Activated T-cell treated with anti-CD3 and anti-CD28 coated beads, Interleukin-2, amount 50 U/mL, for 72 hours (primary cell): ENCODE results near the gene HOGA1. TPM values are rescaled to one million over a fixed set of nuclear protein-coding genes. Genes with fewer than 3 reads are reported as not detected.
A peak's percentile ranks its signal among the peaks of the same experiment; 100 is the strongest.
"Not testable (repeated sequence)": the region's sequence is repeated elsewhere in the genome, so short reads cannot be mapped to it uniquely, and the experiment has no call there.

ENCODE experiments used
- ATAC-seq, 2 donors: fragments of 150-1000 bp; cut with Tn5 transposase; replicated peaks in 1 of 2; 2 replicates each; pipeline ENCODE4 v1.10.0; 2021; ENCODE audit warnings: moderate library complexity in 2 of 2, mild to moderate bottlenecking in 1 of 2
- DNase-seq, 2 donors: peaks; one replicate each; pipeline ENCODE4 v3.0.0; 2021 to 2022; ENCODE audit warnings: mixed read lengths in 1 of 2
- H3K27ac Mint-ChIP-seq: one replicate; pipeline ENCODE4 v1.8.0; 2022; ENCODE audit warnings: mild to moderate bottlenecking, moderate library complexity, mixed read lengths
- H3K27me3 Mint-ChIP-seq: one replicate; pipeline ENCODE4 v1.8.0; 2022; ENCODE audit warnings: low read depth, mixed read lengths
- H3K36me3 Mint-ChIP-seq, 2 donors: one replicate each; pipeline ENCODE4 v1.8.0; 2022; ENCODE audit warnings: mixed read lengths in 2 of 2, mild to moderate bottlenecking in 1 of 2; ENCODE audit not compliant: insufficient read depth in 2 of 2
- H3K4me1 Mint-ChIP-seq: one replicate; pipeline ENCODE4 v1.8.0; 2022; ENCODE audit warnings: low read depth, mixed read lengths
- H3K4me3 Mint-ChIP-seq, 2 donors: one replicate each; pipeline ENCODE4 v1.8.0; 2022; ENCODE audit warnings: mild to moderate bottlenecking in 2 of 2, mixed read lengths in 2 of 2, moderate library complexity in 2 of 2
- H3K9me3 Mint-ChIP-seq, 2 donors: one replicate each; pipeline ENCODE4 v1.8.0; 2022; ENCODE audit warnings: mixed read lengths in 2 of 2
- total RNA-seq, 2 donors: library from RNA; stranded (reverse); gene quantifications; one replicate each; pipeline ENCODE4 v1.2.3, GENCODE V29; 2022

Gene HOGA1
- total RNA-seq, 2 donors from 2014 or later = not detected

- Mint-ChIP-seq H3K9me3 (no peaks in the 10 kb centered on the region), H3K36me3 (no peaks in the 10 kb centered on the region), H3K4me3 (peak overlapping the region in 1 of 2 donors; percentile 55), H3K27ac (peak overlapping the region; percentile 74), H3K27me3 (no peaks in the 10 kb centered on the region), H3K4me1 (peaks cover 29% of the 10 kb centered on the region)
- DNase-seq (no peak), ATAC-seq (no peak)
Measured at GRCh38 chr10:97643441-97643985, 59.3 kb downstream of the HOGA1 start.

- Mint-ChIP-seq H3K27me3 (no peaks in the 10 kb centered on the region), H3K4me3 (no peak overlapping the region), H3K9me3 (no peaks in the 10 kb centered on the region), H3K27ac (no peak overlapping the region), H3K4me1 (peaks cover 36% of the 10 kb centered on the region), H3K36me3 (no peaks in the 10 kb centered on the region)
- ATAC-seq (no peak), DNase-seq (no peak)
Measured at GRCh38 chr10:97644936-97645335, 60.7 kb downstream of the HOGA1 start.

- ATAC-seq = no peak
- H3K27ac Mint-ChIP-seq = peak overlapping the region; percentile 57
- H3K4me3 Mint-ChIP-seq = no peak overlapping the region
Measured at GRCh38 chr10:97647556-97647955, 63.4 kb downstream of the HOGA1 start.

GRCh38 chr10:97648562-97649404 lies 64.6 kb downstream of the HOGA1 start:
- H3K4me3 Mint-ChIP-seq = peak overlapping the region in 1 of 2 donors; percentile 62
- H3K36me3 Mint-ChIP-seq = peaks cover 0 to 4% of the 10 kb centered on the region in 2 donors
- DNase-seq = peak; percentile 48 to 51
- no peaks in the 10 kb centered on the region for H3K9me3 Mint-ChIP-seq
- peak overlapping the region; percentile 85 for H3K27ac Mint-ChIP-seq
- ATAC-seq = peak; percentile 99 to 100
- no peaks in the 10 kb centered on the region for H3K27me3 Mint-ChIP-seq
- H3K4me1 Mint-ChIP-seq = peaks cover 11% of the 10 kb centered on the region

More at GRCh38 chr10:97647556-97647955, 63.4 kb downstream of the HOGA1 start:
- Mint-ChIP-seq H3K27me3 (no peaks in the 10 kb centered on the region), H3K9me3 (no peaks in the 10 kb centered on the region), H3K36me3 (no peaks in the 10 kb centered on the region), H3K4me1 (peaks cover 20% of the 10 kb centered on the region)
- no peak for DNase-seq

- not testable (repeated sequence) for H3K27me3 Mint-ChIP-seq, H3K9me3 Mint-ChIP-seq, ATAC-seq, DNase-seq, H3K36me3 Mint-ChIP-seq
- Mint-ChIP-seq H3K27ac (peak overlapping the region; percentile 85), H3K4me3 (peak overlapping the region; percentile 16 to 62), H3K4me1 (peaks cover 11% of the 10 kb centered on the region)
Measured at GRCh38 chr10:97649405-97649750, 65.2 kb downstream of the HOGA1 start.

- H3K4me3 Mint-ChIP-seq = no peak overlapping the region
- no peaks in the 10 kb centered on the region for H3K9me3 Mint-ChIP-seq
- ATAC-seq (no peak), DNase-seq (no peak)
- no peak overlapping the region for H3K27ac Mint-ChIP-seq
- H3K27me3 Mint-ChIP-seq = no peaks in the 10 kb centered on the region
- H3K36me3 Mint-ChIP-seq = peaks cover 0 to 4% of the 10 kb centered on the region in 2 donors
- H3K4me1 Mint-ChIP-seq = peaks cover 11% of the 10 kb centered on the region
Measured at GRCh38 chr10:97650726-97651125, 66.5 kb downstream of the HOGA1 start.

GRCh38 chr10:97651773-97652172 lies 67.6 kb downstream of the HOGA1 start:
- Mint-ChIP-seq H3K27ac (no peak overlapping the region), H3K27me3 (no peaks in the 10 kb centered on the region), H3K9me3 (no peaks in the 10 kb centered on the region), H3K36me3 (peaks cover 0 to 6% of the 10 kb centered on the region in 2 donors), H3K4me3 (no peak overlapping the region), H3K4me1 (peaks cover 11% of the 10 kb centered on the region)
- ATAC-seq (no peak), DNase-seq (no peak)

- Mint-ChIP-seq H3K27ac (no peak overlapping the region), H3K36me3 (peaks cover 0 to 16% of the 10 kb centered on the region in 2 donors), H3K4me1 (no peaks in the 10 kb centered on the region), H3K9me3 (no peaks in the 10 kb centered on the region), H3K27me3 (no peaks in the 10 kb centered on the region), H3K4me3 (no peak overlapping the region)
- ATAC-seq (no peak), DNase-seq (no peak)
Measured at GRCh38 chr10:97656777-97657176, 72.6 kb downstream of the HOGA1 start.

GRCh38 chr10:97659589-97659988 lies 75.4 kb downstream of the HOGA1 start:
- no peak overlapping the region for H3K4me3 Mint-ChIP-seq
- H3K4me1 Mint-ChIP-seq = no peaks in the 10 kb centered on the region
- H3K27me3 Mint-ChIP-seq = no peaks in the 10 kb centered on the region
- no peak for ATAC-seq
- no peak overlapping the region for H3K27ac Mint-ChIP-seq
- DNase-seq = no peak
- H3K36me3 Mint-ChIP-seq = peaks cover 0 to 18% of the 10 kb centered on the region in 2 donors
- H3K9me3 Mint-ChIP-seq = no peaks in the 10 kb centered on the region

Other genes with a start within 250 kb of the HOGA1 start
- 1 to 10 TPM; 7.2 to 7.8 TPM for gene FRAT2, start 249.7 kb upstream of the HOGA1 start, total RNA-seq
- gene RRP12, start 183.0 kb upstream of the HOGA1 start, total RNA-seq = 10 to 100 TPM; 27.8 to 33.5 TPM
- 100 to 1,000 TPM; 362 to 512 TPM for gene PGAM1, start 158.2 kb upstream of the HOGA1 start, total RNA-seq
- gene EXOSC1, start 138.4 kb upstream of the HOGA1 start, total RNA-seq = 10 to 100 TPM; 75.3 to 75.7 TPM
- gene ZDHHC16, start 138.2 kb upstream of the HOGA1 start, total RNA-seq = 10 to 100 TPM; 35.5 to 37.8 TPM
- 100 to 1,000 TPM in 1 of 2 donors, 10 to 100 TPM in 1; 92.2 to 113 TPM for gene MMS19, start 86.0 kb upstream of the HOGA1 start, total RNA-seq
- gene UBTD1, start 85.5 kb upstream of the HOGA1 start, total RNA-seq = 1 to 10 TPM; 3.7 to 4.1 TPM
- gene ANKRD2, start 11.6 kb upstream of the HOGA1 start, total RNA-seq = not detected
- gene C10orf62, start 5.3 kb downstream of the HOGA1 start, total RNA-seq = not detected
- 1 to 10 TPM; 4.4 to 7.6 TPM for gene MORN4, start 49.1 kb downstream of the HOGA1 start, total RNA-seq
- 10 to 100 TPM; 15.4 to 16.6 TPM for gene PI4K2A, start 56.3 kb downstream of the HOGA1 start, total RNA-seq
- 1 to 10 TPM; 1.8 to 5.3 TPM for gene AVPI1, start 102.9 kb downstream of the HOGA1 start, total RNA-seq
- gene MARVELD1, start 129.3 kb downstream of the HOGA1 start, total RNA-seq = 1 to 10 TPM; 1.5 to 1.9 TPM
- 10 to 100 TPM; 33.7 to 40.0 TPM for gene ZFYVE27, start 152.7 kb downstream of the HOGA1 start, total RNA-seq
- not detected for gene SFRP5, start 187.6 kb downstream of the HOGA1 start, total RNA-seq